HFFc6 (cell line): ENCODE results near the gene LHFPL3. TPM values are rescaled to one million over a fixed set of nuclear protein-coding genes. Genes with fewer than 3 reads are reported as not detected.

Source experiments
- DNase-seq: peaks from one replicate; pipeline ENCODE4 v3.0.0-alpha.2; 2018
- H3K27ac Mint-ChIP-seq: 2 replicates; pipeline ENCODE4 v1.8.0; 2020; ENCODE audit warnings: mild to moderate bottlenecking, mixed read lengths
- H3K27me3 Mint-ChIP-seq: 2 replicates; pipeline ENCODE4 v1.8.0; 2021; ENCODE audit warnings: mild to moderate bottlenecking, moderate library complexity, mixed read lengths; ENCODE audit not compliant: insufficient read depth
- H3K36me3 Mint-ChIP-seq: 2 replicates; pipeline ENCODE4 v1.8.0; 2021; ENCODE audit warnings: low read depth, mixed read lengths
- H3K4me1 Mint-ChIP-seq: 2 replicates; pipeline ENCODE4 v1.8.0; 2020; ENCODE audit warnings: low read depth, mixed read lengths
- H3K4me3 Mint-ChIP-seq: 2 replicates; pipeline ENCODE4 v1.8.0; 2020; ENCODE audit warnings: mild to moderate bottlenecking, moderate library complexity, mixed read lengths
- H3K9me3 Mint-ChIP-seq: 2 replicates; pipeline ENCODE4 v1.8.0; 2020; ENCODE audit warnings: mild to moderate bottlenecking, mixed read lengths
- total RNA-seq, 6 experiments: library from RNA; stranded (reverse); fragmentation: NEBNext Ultra II Directional; extraction: Animal tissue kit (Norgen Biotek cat#: 25700); gene quantifications; 2 replicates in 1 of 6; 3 replicates in 5 of 6; pipeline ENCODE4 v1.2.3, GENCODE V29; 2021
- TF ChIP-seq, protein P1 (sequence below): fragments of 200-600 bp; sonication (generic); IDR thresholded peaks from 2 replicates; pipeline ENCODE4 v1.5.0; 2021; ENCODE audit warnings: antibody characterized with exemption, mild to moderate bottlenecking

Gene LHFPL3
- total RNA-seq, 6 experiments from 2014 or later: not detected

- Mint-ChIP-seq H3K27me3 (peaks cover 17% of the 10 kb centered on the region), H3K36me3 (no peaks in the 10 kb centered on the region)
Observed at GRCh38 chr7:104857458-104858425, 529.3 kb downstream of the LHFPL3 start.

DNA sequence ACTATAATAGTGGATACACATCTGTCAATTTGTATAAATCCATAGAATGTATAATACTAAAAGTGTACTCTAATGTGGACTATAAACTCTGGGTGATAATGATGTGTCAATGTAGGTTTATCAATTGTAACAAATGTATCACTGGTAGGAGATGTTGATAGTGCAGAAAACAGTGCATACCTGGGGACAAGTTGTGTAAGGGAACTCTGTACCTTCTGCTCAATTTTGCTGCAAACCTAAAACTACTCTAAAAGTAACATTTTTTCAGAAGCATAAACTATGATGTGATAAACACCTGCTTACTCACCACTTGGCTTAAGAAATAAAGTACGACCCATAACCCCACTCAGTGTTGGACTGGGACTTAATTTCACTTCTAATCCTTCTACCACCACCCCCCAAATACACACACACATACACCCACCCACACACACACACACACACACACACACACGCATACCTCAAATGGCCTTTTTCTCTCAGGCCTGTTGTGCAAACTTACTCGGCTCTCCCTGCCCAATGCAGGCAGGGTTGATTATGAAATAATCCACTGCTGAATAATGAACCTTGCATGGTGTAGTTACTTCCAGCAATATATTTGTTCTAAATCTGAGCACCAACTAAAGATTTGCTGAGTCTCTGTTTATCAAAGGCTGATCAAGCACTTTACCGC lies 531.5 kb downstream of the LHFPL3 start:
- no peak for DNase-seq
- H3K4me1 Mint-ChIP-seq: no peaks in the 10 kb centered on the region
- H3K36me3 Mint-ChIP-seq: no peaks in the 10 kb centered on the region
- H3K4me3 Mint-ChIP-seq: no peak overlapping the region
- peaks cover 26% of the 10 kb centered on the region for H3K27me3 Mint-ChIP-seq
- TF ChIP-seq, protein P1, sequence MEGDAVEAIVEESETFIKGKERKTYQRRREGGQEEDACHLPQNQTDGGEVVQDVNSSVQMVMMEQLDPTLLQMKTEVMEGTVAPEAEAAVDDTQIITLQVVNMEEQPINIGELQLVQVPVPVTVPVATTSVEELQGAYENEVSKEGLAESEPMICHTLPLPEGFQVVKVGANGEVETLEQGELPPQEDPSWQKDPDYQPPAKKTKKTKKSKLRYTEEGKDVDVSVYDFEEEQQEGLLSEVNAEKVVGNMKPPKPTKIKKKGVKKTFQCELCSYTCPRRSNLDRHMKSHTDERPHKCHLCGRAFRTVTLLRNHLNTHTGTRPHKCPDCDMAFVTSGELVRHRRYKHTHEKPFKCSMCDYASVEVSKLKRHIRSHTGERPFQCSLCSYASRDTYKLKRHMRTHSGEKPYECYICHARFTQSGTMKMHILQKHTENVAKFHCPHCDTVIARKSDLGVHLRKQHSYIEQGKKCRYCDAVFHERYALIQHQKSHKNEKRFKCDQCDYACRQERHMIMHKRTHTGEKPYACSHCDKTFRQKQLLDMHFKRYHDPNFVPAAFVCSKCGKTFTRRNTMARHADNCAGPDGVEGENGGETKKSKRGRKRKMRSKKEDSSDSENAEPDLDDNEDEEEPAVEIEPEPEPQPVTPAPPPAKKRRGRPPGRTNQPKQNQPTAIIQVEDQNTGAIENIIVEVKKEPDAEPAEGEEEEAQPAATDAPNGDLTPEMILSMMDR: no peak
- H3K27ac Mint-ChIP-seq: no peak overlapping the region
- no peaks in the 10 kb centered on the region for H3K9me3 Mint-ChIP-seq

More at GRCh38 chr7:104857458-104858425, 529.3 kb downstream of the LHFPL3 start:
- Mint-ChIP-seq H3K4me1 (no peaks in the 10 kb centered on the region), H3K4me3 (no peak overlapping the region), H3K9me3 (no peaks in the 10 kb centered on the region), H3K27ac (no peak overlapping the region)
- TF ChIP-seq, protein P1: no peak
- no peak for DNase-seq

GRCh38 chr7:104861729-104862390 lies 533.5 kb downstream of the LHFPL3 start:
- H3K9me3 Mint-ChIP-seq: no peaks in the 10 kb centered on the region
- H3K4me3 Mint-ChIP-seq: no peak overlapping the region
- no peak for DNase-seq
- no peaks in the 10 kb centered on the region for H3K4me1 Mint-ChIP-seq
- no peaks in the 10 kb centered on the region for H3K36me3 Mint-ChIP-seq
- no peak overlapping the region for H3K27ac Mint-ChIP-seq
- TF ChIP-seq, protein P1: no peak
- peaks cover 25% of the 10 kb centered on the region for H3K27me3 Mint-ChIP-seq

DNA sequence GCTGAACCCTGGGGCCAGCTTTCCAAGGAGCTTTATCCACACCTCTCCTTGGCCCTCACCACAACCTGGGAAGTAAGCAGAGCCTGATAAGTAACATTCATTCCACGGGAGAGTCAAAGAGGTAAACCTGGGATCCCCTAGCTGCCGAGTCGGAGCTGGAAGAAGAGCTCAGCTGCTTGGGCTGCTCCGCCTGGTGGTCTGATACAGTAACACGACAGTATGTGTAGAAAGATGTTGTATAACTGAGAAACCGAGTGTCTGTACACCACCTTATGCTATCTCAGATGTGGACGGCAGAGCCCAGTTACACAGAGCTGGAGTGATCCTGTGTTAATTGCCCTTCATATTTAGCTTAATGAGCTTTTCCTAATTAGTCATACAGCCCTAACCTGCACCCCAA lies 534.3 kb downstream of the LHFPL3 start:
- Mint-ChIP-seq H3K9me3 (no peaks in the 10 kb centered on the region), H3K4me1 (no peaks in the 10 kb centered on the region), H3K27ac (no peak overlapping the region), H3K36me3 (no peaks in the 10 kb centered on the region), H3K27me3 (peaks cover 25% of the 10 kb centered on the region), H3K4me3 (no peak overlapping the region)
- DNase-seq: no peak
- TF ChIP-seq, protein P1: peak; percentile 73

DNA sequence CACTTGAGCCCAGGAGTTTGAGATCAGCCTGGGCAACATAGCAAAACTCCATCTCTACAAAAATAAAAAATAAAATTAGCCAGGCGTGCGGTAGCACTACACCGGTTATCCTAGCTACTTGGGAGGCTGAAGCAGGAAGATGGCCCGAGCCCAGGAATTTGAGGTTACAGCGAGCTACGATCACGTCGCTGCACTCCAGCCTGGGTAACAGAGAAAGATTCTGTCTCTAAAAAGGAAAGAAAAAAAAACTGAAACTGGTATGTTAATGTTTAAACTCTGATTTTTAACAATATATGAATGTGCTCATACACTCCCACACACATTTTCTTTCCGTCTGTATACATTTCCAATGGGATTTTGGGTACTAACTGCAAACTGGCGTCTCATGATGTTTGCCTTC lies 545.0 kb downstream of the LHFPL3 start:
- H3K4me1 Mint-ChIP-seq: peaks cover 3% of the 10 kb centered on the region; the same call in 1 of the 2 replicates
- H3K4me3 Mint-ChIP-seq: no peak overlapping the region
- no peaks in the 10 kb centered on the region for H3K36me3 Mint-ChIP-seq
- no peak for DNase-seq
- no peak overlapping the region for H3K27ac Mint-ChIP-seq
- no peaks in the 10 kb centered on the region for H3K9me3 Mint-ChIP-seq
- TF ChIP-seq, protein P1: no peak
- H3K27me3 Mint-ChIP-seq: peaks cover 10% of the 10 kb centered on the region
